Subcutaneous abdominal adipose tissue (tissue), 5 donors: ENCODE results near the gene TMEM117.

ENCODE experiments used
- H3K27ac ChIP-seq: one replicate; pipeline ENCODE4 v1.7.0; 2013; ENCODE audit warnings: low read depth, mild to moderate bottlenecking, inconsistent platforms, low read length, moderate library complexity
- H3K27me3 ChIP-seq, 5 donors: one replicate each; pipeline ENCODE4 v1.7.0; 2013; ENCODE audit warnings: low read length in 5 of 5, inconsistent platforms in 1 of 5; ENCODE audit not compliant: control insufficient read depth in 5 of 5, insufficient read depth in 4 of 5
- H3K36me3 ChIP-seq, 5 donors: one replicate each; pipeline ENCODE4 v1.7.0; 2013; ENCODE audit warnings: low read length in 5 of 5; ENCODE audit not compliant: control insufficient read depth in 5 of 5, insufficient read depth in 5 of 5
- H3K4me1 ChIP-seq, 5 donors: one replicate each; pipeline ENCODE4 v1.7.0; 2013; ENCODE audit warnings: low read length in 5 of 5, mild to moderate bottlenecking in 3 of 5, moderate library complexity in 1 of 5; ENCODE audit not compliant: control insufficient read depth in 5 of 5, insufficient read depth in 5 of 5
- H3K4me3 ChIP-seq, 5 donors: one replicate each; pipeline ENCODE4 v1.7.0; 2013; ENCODE audit warnings: low read length in 5 of 5, low read depth in 1 of 5
- H3K9ac ChIP-seq, 5 donors: one replicate each; pipeline ENCODE4 v1.7.0; 2013; ENCODE audit warnings: low read length in 5 of 5, mild to moderate bottlenecking in 4 of 5, moderate library complexity in 3 of 5
- H3K9me3 ChIP-seq, 5 donors: one replicate each; pipeline ENCODE4 v1.7.0; 2013; ENCODE audit warnings: low read length in 5 of 5; ENCODE audit not compliant: control insufficient read depth in 5 of 5
- donor health status: healthy.
- donor health status: healthy.
- donor health status: healthy.
- donor health status: healthy.
- donor health status: healthy.

TMEM117 gene

GRCh38 chr12:43880547-43880946 is 44.7 kb downstream of the TMEM117 start:
- H3K27ac ChIP-seq, result no peak overlapping the region
- no peaks in the 10 kb centered on the region for H3K4me1 ChIP-seq
- no peaks in the 10 kb centered on the region for H3K9me3 ChIP-seq
- H3K27me3 ChIP-seq, result no peaks in the 10 kb centered on the region
- no peak overlapping the region for H3K4me3 ChIP-seq
- H3K36me3 ChIP-seq, result no peaks in the 10 kb centered on the region
- no peak overlapping the region for H3K9ac ChIP-seq

- H3K9me3 ChIP-seq, result no peaks in the 10 kb centered on the region
- H3K4me3 ChIP-seq, result no peak overlapping the region
- H3K9ac ChIP-seq, result no peak overlapping the region
- no peaks in the 10 kb centered on the region for H3K27me3 ChIP-seq
- H3K27ac ChIP-seq, result no peak overlapping the region
- H3K36me3 ChIP-seq, result no peaks in the 10 kb centered on the region
- no peaks in the 10 kb centered on the region for H3K4me1 ChIP-seq
These were observed 46.8 kb downstream of the TMEM117 start for GRCh38 chr12:43882578-43883178.

GRCh38 chr12:43883311-43883710 is 47.4 kb downstream of the TMEM117 start:
- no peaks in the 10 kb centered on the region for H3K4me1 ChIP-seq
- no peaks in the 10 kb centered on the region for H3K36me3 ChIP-seq
- H3K9ac ChIP-seq, result no peak overlapping the region
- H3K27ac ChIP-seq, result no peak overlapping the region
- no peaks in the 10 kb centered on the region for H3K9me3 ChIP-seq
- no peak overlapping the region for H3K4me3 ChIP-seq
- H3K27me3 ChIP-seq, result no peaks in the 10 kb centered on the region

GRCh38 chr12:43883748-43884147 is 47.9 kb downstream of the TMEM117 start:
- no peak overlapping the region for H3K4me3 ChIP-seq
- no peak overlapping the region for H3K9ac ChIP-seq
- no peaks in the 10 kb centered on the region for H3K9me3 ChIP-seq
- no peaks in the 10 kb centered on the region for H3K4me1 ChIP-seq
- no peaks in the 10 kb centered on the region for H3K27me3 ChIP-seq
- H3K27ac ChIP-seq, result no peak overlapping the region
- H3K36me3 ChIP-seq, result no peaks in the 10 kb centered on the region

GRCh38 chr12:43884683-43885410 is 49.0 kb downstream of the TMEM117 start:
- H3K4me1 ChIP-seq, result no peaks in the 10 kb centered on the region
- H3K4me3 ChIP-seq, result no peak overlapping the region
- no peaks in the 10 kb centered on the region for H3K27me3 ChIP-seq
- H3K27ac ChIP-seq, result no peak overlapping the region
- H3K9ac ChIP-seq, result no peak overlapping the region
- no peaks in the 10 kb centered on the region for H3K9me3 ChIP-seq
- no peaks in the 10 kb centered on the region for H3K36me3 ChIP-seq

- H3K4me3 ChIP-seq, result no peak overlapping the region
- H3K9ac ChIP-seq, result no peak overlapping the region
- no peaks in the 10 kb centered on the region for H3K27me3 ChIP-seq
- H3K9me3 ChIP-seq, result no peaks in the 10 kb centered on the region
- H3K4me1 ChIP-seq, result no peaks in the 10 kb centered on the region
- H3K27ac ChIP-seq, result no peak overlapping the region
- no peaks in the 10 kb centered on the region for H3K36me3 ChIP-seq
These were observed 51.5 kb downstream of the TMEM117 start for GRCh38 chr12:43887397-43887796.

GRCh38 chr12:43891856-43892574 is 56.1 kb downstream of the TMEM117 start:
- H3K27ac ChIP-seq, result no peak overlapping the region
- H3K36me3 ChIP-seq, result no peaks in the 10 kb centered on the region
- H3K27me3 ChIP-seq, result no peaks in the 10 kb centered on the region
- no peak overlapping the region for H3K4me3 ChIP-seq
- H3K9ac ChIP-seq, result no peak overlapping the region
- H3K4me1 ChIP-seq, result no peaks in the 10 kb centered on the region
- H3K9me3 ChIP-seq, result no peaks in the 10 kb centered on the region

GRCh38 chr12:43893670-43894069 is 57.8 kb downstream of the TMEM117 start:
- H3K9ac ChIP-seq, result no peak overlapping the region
- no peak overlapping the region for H3K27ac ChIP-seq
- no peak overlapping the region for H3K4me3 ChIP-seq
- no peaks in the 10 kb centered on the region for H3K9me3 ChIP-seq
- H3K4me1 ChIP-seq, result no peaks in the 10 kb centered on the region
- H3K27me3 ChIP-seq, result no peaks in the 10 kb centered on the region
- H3K36me3 ChIP-seq, result no peaks in the 10 kb centered on the region

GRCh38 chr12:43895580-43896206 is 59.8 kb downstream of the TMEM117 start:
- Histone ChIP-seq H3K27ac (no peak overlapping the region), H3K9ac (no peak overlapping the region), H3K9me3 (no peaks in the 10 kb centered on the region), H3K4me3 (no peak overlapping the region), H3K4me1 (no peaks in the 10 kb centered on the region), H3K27me3 (no peaks in the 10 kb centered on the region), H3K36me3 (no peaks in the 10 kb centered on the region)

GRCh38 chr12:43896496-43896895 is 60.6 kb downstream of the TMEM117 start:
- H3K27ac ChIP-seq, result no peak overlapping the region
- no peak overlapping the region for H3K4me3 ChIP-seq
- no peaks in the 10 kb centered on the region for H3K9me3 ChIP-seq
- H3K9ac ChIP-seq, result no peak overlapping the region
- H3K27me3 ChIP-seq, result no peaks in the 10 kb centered on the region
- H3K36me3 ChIP-seq, result no peaks in the 10 kb centered on the region
- no peaks in the 10 kb centered on the region for H3K4me1 ChIP-seq
